Panc1 (cell line): ENCODE measurements around the gene FUCA2. TPM values are rescaled to one million over a fixed set of nuclear protein-coding genes. Genes with fewer than 3 reads are reported as not detected.

Experiments used
- ATAC-seq: fragments of 200-7000 bp; cut with Tn5 transposase; 2 replicates; pipeline ENCODE4 v1.9.1; 2020; ENCODE audit warnings: mild to moderate bottlenecking, moderate library complexity
- BruUV-seq: library from RNA; stranded (reverse); fragments of 400-500 nt; replicated peaks from 2 replicates; lab custom pipeline; 2021; lab: Mats Ljungman, UMichigan
- CTCF ChIA-PET: fragments of 300-600 bp; sonication (Branson Sonifier 250); formaldehyde crosslinking; loops from one replicate; lab custom pipeline; 2022; ENCODE audit warnings: antibody characterized with exemption; lab: Charles Lee
- POLR2A ChIA-PET: fragments of 300-600 bp; sonication (Branson Sonifier 250); formaldehyde crosslinking; loops from one replicate; lab custom pipeline; 2022; ENCODE audit warnings: antibody characterized with exemption; lab: Charles Lee
- DNase-seq: peaks from one replicate; pipeline ENCODE4 v3.0.0-alpha.2; 2010; ENCODE audit warnings: low read depth, low spot score
- H3K27ac ChIP-seq: 2 replicates; pipeline ENCODE4 v1.5.1; 2011; ENCODE audit warnings: mild to moderate bottlenecking, low read length, inconsistent platforms
- H3K27me3 ChIP-seq: fragments of 200-500 bp; sonication (Bioruptor generic); 2 replicates; pipeline ENCODE4 v1.6.0; 2014; ENCODE audit warnings: low read length, inconsistent platforms; ENCODE audit not compliant: control insufficient read depth, insufficient read depth
- H3K36me3 ChIP-seq: fragments of 200-500 bp; sonication (Bioruptor generic); 2 replicates; pipeline ENCODE4 v1.5.1; 2014; ENCODE audit warnings: inconsistent platforms, mild to moderate bottlenecking, low read length, moderate library complexity; ENCODE audit not compliant: control insufficient read depth, insufficient read depth
- H3K4me1 ChIP-seq: 2 replicates; pipeline ENCODE4 v1.5.1; 2011; ENCODE audit warnings: inconsistent platforms, mild to moderate bottlenecking, low read length, moderate library complexity; ENCODE audit not compliant: control insufficient read depth, insufficient read depth
- H3K4me3 ChIP-seq, 2 experiments: 2 replicates each; pipeline ENCODE4 v1.5.1; 2011 to 2012; ENCODE audit warnings: low read depth in 2 of 2, low read length in 2 of 2, mild to moderate bottlenecking in 2 of 2, inconsistent platforms in 1 of 2, moderate library complexity in 1 of 2
- H3K9me3 ChIP-seq: fragments of 200-500 bp; sonication (Bioruptor generic); 2 replicates; pipeline ENCODE4 v1.5.1; 2014; ENCODE audit warnings: low read depth, mild to moderate bottlenecking, inconsistent platforms, low read length, moderate library complexity; ENCODE audit not compliant: control insufficient read depth, insufficient read depth
- CTCF ChIP-seq: fragments of 450-650 bp; IDR thresholded peaks from 2 replicates; pipeline ENCODE4 v1.5.1; 2017; ENCODE audit warnings: mild to moderate bottlenecking
- POLR2AphosphoS5 ChIP-seq: IDR thresholded peaks from 2 replicates; pipeline ENCODE4 v1.6.1; 2012; ENCODE audit warnings: mild to moderate bottlenecking, low read depth, low read length, moderate library complexity
- REST ChIP-seq, 2 experiments: IDR thresholded peaks; 2 replicates each; pipeline ENCODE4 v1.6.1; 2011 to 2012; ENCODE audit warnings: low read depth in 2 of 2, control low read depth in 1 of 2, low read length in 1 of 2, mild to moderate bottlenecking in 1 of 2, moderate library complexity in 1 of 2; ENCODE audit not compliant: insufficient read depth in 1 of 2
- SIN3A ChIP-seq: IDR thresholded peaks from 2 replicates; pipeline ENCODE4 v1.6.1; 2012; ENCODE audit warnings: low read depth, mild to moderate bottlenecking, low read length, moderate library complexity, borderline replicate concordance; ENCODE audit not compliant: insufficient read depth
- TCF7L2 ChIP-seq: IDR thresholded peaks from 2 replicates; pipeline ENCODE4 v1.6.1; 2011; ENCODE audit warnings: mild to moderate bottlenecking, low read depth, low read length, inconsistent platforms
- in situ Hi-C: cut with HindIII; loops from 2 replicates; pipeline ENCODE4 v1.10.0; 2016; ENCODE audit warnings: low sequenced_read_pairs, low pct_unique_long_range_greater_than_20kb
- intact Hi-C: fragments of 100-400 bp; cut with micrococcal nuclease; formaldehyde crosslinking; loops from one replicate; pipeline ENCODE4 v1.10.0; 2022; ENCODE audit not compliant: unreplicated experiment
- total RNA-seq: library from RNA; stranded (reverse); gene quantifications from one replicate; pipeline ENCODE4 v1.2.1, GENCODE V29; 2021; ENCODE audit not compliant: unreplicated experiment

Gene FUCA2
- total RNA-seq, 1 experiment from 2014 or later = 68.1 TPM

- ATAC-seq (no peak), DNase-seq (no peak)
- intact Hi-C loops (no loop called here), in situ Hi-C loops (no loop called here)
- ChIA-PET POLR2A (no interaction called here), CTCF (no interaction called here)
- BruUV-seq = no TSS peak
- Histone ChIP-seq H3K4me3 (no peak overlapping the region), H3K4me1 (no peaks in the 10 kb centered on the region), H3K27me3 (no peaks in the 10 kb centered on the region; the same call in 1 of the 2 replicates), H3K9me3 (no peaks in the 10 kb centered on the region), H3K36me3 (no peaks in the 10 kb centered on the region), H3K27ac (no peak overlapping the region)
- TF ChIP-seq POLR2AphosphoS5 (no peak), REST (IDR thresholded peaks at IDR 0.05; ENCODE audit: insufficient read depth in 1 of 2, low read depth in 2 of 2, low read length in 1 of 2) (no peak), SIN3A (no peak), TCF7L2 (no peak), CTCF (no peak)
Measured at GRCh38 chr6:143527677-143528076, 16.2 kb upstream of the FUCA2 start.

GRCh38 chr6:143525356-143525755, 13.8 kb upstream of the FUCA2 start:
- no peak overlapping the region for H3K4me3 ChIP-seq
- DNase-seq = no peak
- CTCF ChIA-PET = no interaction called here
- no peaks in the 10 kb centered on the region; the same call in 1 of the 2 replicates for H3K27me3 ChIP-seq
- POLR2A ChIA-PET = no interaction called here
- H3K9me3 ChIP-seq = no peaks in the 10 kb centered on the region
- H3K27ac ChIP-seq = no peak overlapping the region
- no peaks in the 10 kb centered on the region for H3K4me1 ChIP-seq
- BruUV-seq = no TSS peak
- no peaks in the 10 kb centered on the region for H3K36me3 ChIP-seq
- intact Hi-C loops = no loop called here
- TF ChIP-seq POLR2AphosphoS5 (no peak), CTCF (no peak), REST (IDR thresholded peaks at IDR 0.05; ENCODE audit: insufficient read depth in 1 of 2, low read depth in 2 of 2, low read length in 1 of 2) (no peak), TCF7L2 (no peak), SIN3A (no peak)
- no peak for ATAC-seq
- in situ Hi-C loops = no loop called here
